IMR-90 (cell line): ENCODE results near the gene C19orf53. TPM values are rescaled to one million over a fixed set of nuclear protein-coding genes. Genes with fewer than 3 reads are reported as not detected.

ENCODE experiments used
- ATAC-seq: fragments of 200-7000 bp; cut with Tn5 transposase; 2 replicates; pipeline ENCODE4 v1.9.1; 2020; ENCODE audit warnings: low read depth, mild to moderate bottlenecking, moderate library complexity
- BruUV-seq: library from RNA; stranded (reverse); fragments of 400-500 nt; replicated peaks from 2 replicates; lab custom pipeline; 2021; lab: Mats Ljungman, UMichigan
- CTCF ChIA-PET: fragments of 300-600 bp; formaldehyde crosslinking; extraction: SDS; loops from one replicate; lab custom pipeline; 2021; ENCODE audit warnings: antibody characterized with exemption; lab: Yijun Ruan, JAX
- POLR2A ChIA-PET: fragments of 300-600 bp; sonication (Branson Sonifier 250); formaldehyde crosslinking; loops from one replicate; lab custom pipeline; 2022; ENCODE audit warnings: antibody characterized with exemption; ENCODE audit not compliant: unreplicated experiment; lab: Charles Lee
- DNase-seq: peaks from one replicate; pipeline ENCODE4 v3.0.0; 2013
- H2AFZ ChIP-seq: replicated peaks from 2 replicates; pipeline ENCODE3; 2013; ENCODE audit warnings: low read length, mild to moderate bottlenecking; ENCODE audit not compliant: poor library complexity
- H2AK5ac ChIP-seq: 2 replicates; pipeline ENCODE4 v1.6.1; 2013; ENCODE audit warnings: low read depth, low read length, inconsistent platforms
- H2AK9ac ChIP-seq: replicated peaks from 2 replicates; pipeline ENCODE3; 2013; ENCODE audit warnings: mild to moderate bottlenecking, low read depth, low read length, moderate library complexity; ENCODE audit not compliant: poor library complexity
- H2BK120ac ChIP-seq: 2 replicates; pipeline ENCODE4 v1.6.1; 2013; ENCODE audit warnings: low read depth, low read length, inconsistent platforms
- H2BK15ac ChIP-seq: 3 replicates; pipeline ENCODE4 v1.6.1; 2013; ENCODE audit warnings: low read depth, low read length, inconsistent platforms
- H2BK20ac ChIP-seq: 2 replicates; pipeline ENCODE4 v1.6.1; 2013; ENCODE audit warnings: low read depth, mild to moderate bottlenecking, inconsistent platforms, low read length, moderate library complexity
- H2BK5ac ChIP-seq: 2 replicates; pipeline ENCODE4 v1.6.1; 2013; ENCODE audit warnings: mild to moderate bottlenecking, low read depth, low read length, inconsistent platforms; ENCODE audit not compliant: poor library complexity, severe bottlenecking
- H3K14ac ChIP-seq: replicated peaks from 2 replicates; pipeline ENCODE4 v1.6.1; 2013; ENCODE audit warnings: low read depth, low read length, inconsistent platforms
- H3K18ac ChIP-seq: 2 replicates; pipeline ENCODE4 v1.6.1; 2013; ENCODE audit warnings: low read depth, low read length, control low read depth
- H3K23ac ChIP-seq: 2 replicates; pipeline ENCODE4 v1.6.1; 2013; ENCODE audit warnings: low read depth, low read length, inconsistent platforms
- H3K27ac ChIP-seq: 2 replicates; pipeline ENCODE4 v1.5.1; 2013; ENCODE audit warnings: mild to moderate bottlenecking, control low read depth, low read length; ENCODE audit not compliant: insufficient read depth
- H3K27me3 ChIP-seq: 2 replicates; pipeline ENCODE4 v1.6.1; 2013; ENCODE audit warnings: low read length; ENCODE audit not compliant: control insufficient read depth, insufficient read depth
- H3K36me3 ChIP-seq: 2 replicates; pipeline ENCODE4 v1.6.1; 2013; ENCODE audit warnings: low read length, mixed read lengths; ENCODE audit not compliant: control insufficient read depth, insufficient read depth
- H3K4ac ChIP-seq: 2 replicates; pipeline ENCODE4 v1.6.1; 2013; ENCODE audit warnings: low read depth, low read length, inconsistent platforms
- H3K4me1 ChIP-seq: 2 replicates; pipeline ENCODE4 v1.6.1; 2013; ENCODE audit warnings: low read length, mixed read lengths; ENCODE audit not compliant: control insufficient read depth, insufficient read depth
- H3K4me2 ChIP-seq: 2 replicates; pipeline ENCODE4 v1.6.1; 2013; ENCODE audit warnings: low read depth, mild to moderate bottlenecking, control low read depth, low read length, moderate library complexity
- H3K4me3 ChIP-seq: 2 replicates; pipeline ENCODE4 v1.5.1; 2013; ENCODE audit warnings: low read depth, mild to moderate bottlenecking, control low read depth, low read length, moderate library complexity; ENCODE audit not compliant: insufficient read depth
- H3K56ac ChIP-seq: 2 replicates; pipeline ENCODE4 v1.6.1; 2013; ENCODE audit warnings: low read length, inconsistent platforms; ENCODE audit not compliant: insufficient read depth; ENCODE audit errors: extremely low read depth
- H3K79me1 ChIP-seq, 2 experiments: 2 replicates each; pipeline ENCODE4 v1.6.1; 2013; ENCODE audit warnings: low read length in 2 of 2, inconsistent platforms in 1 of 2, low read depth in 1 of 2
- H3K9ac ChIP-seq: 2 replicates; pipeline ENCODE4 v1.6.1; 2013; ENCODE audit warnings: low read depth, low read length, control low read depth
- H3K9me1 ChIP-seq: 2 replicates; pipeline ENCODE4 v1.6.1; 2013; ENCODE audit warnings: low read length, inconsistent platforms; ENCODE audit not compliant: insufficient read depth
- H3K9me3 ChIP-seq: 2 replicates; pipeline ENCODE4 v1.6.1; 2013; ENCODE audit warnings: low read length; ENCODE audit not compliant: control insufficient read depth, insufficient read depth
- H4K20me1 ChIP-seq: 2 replicates; pipeline ENCODE4 v1.6.1; 2013; ENCODE audit warnings: low read length, inconsistent platforms; ENCODE audit not compliant: insufficient read depth
- H4K5ac ChIP-seq: 2 replicates; pipeline ENCODE4 v1.6.1; 2013; ENCODE audit warnings: mild to moderate bottlenecking, low read depth, low read length, control low read depth
- H4K8ac ChIP-seq, 2 experiments: 2 replicates each; pipeline ENCODE4 v1.6.1; 2013; ENCODE audit warnings: low read depth in 2 of 2, low read length in 2 of 2, control low read depth in 1 of 2, inconsistent platforms in 1 of 2
- H4K91ac ChIP-seq: 2 replicates; pipeline ENCODE4 v1.6.1; 2013; ENCODE audit warnings: low read depth, low read length, inconsistent platforms; ENCODE audit not compliant: insufficient read depth
- CHD1 ChIP-seq: IDR thresholded peaks from 2 replicates; pipeline ENCODE4 v1.6.1; 2012; ENCODE audit warnings: low read depth, low read length, improper control_type of control experiment
- FOS ChIP-seq: fragments of 150-350 bp; IDR thresholded peaks from 2 replicates; pipeline ENCODE4 v1.6.1; 2016; ENCODE audit warnings: low read depth, low read length
- MAFK ChIP-seq: IDR thresholded peaks from 2 replicates; pipeline ENCODE4 v1.6.1; 2012; ENCODE audit warnings: low read depth, low read length, improper control_type of control experiment
- MAZ ChIP-seq: IDR thresholded peaks from 2 replicates; pipeline ENCODE4 v1.6.1; 2012; ENCODE audit warnings: low read depth, mild to moderate bottlenecking, low read length, improper control_type of control experiment, moderate library complexity, borderline replicate concordance
- MXI1 ChIP-seq: IDR thresholded peaks from 2 replicates; pipeline ENCODE4 v1.6.1; 2012; ENCODE audit warnings: low read depth, mild to moderate bottlenecking, low read length, moderate library complexity, borderline replicate concordance
- POLR2A ChIP-seq: IDR thresholded peaks from 2 replicates; pipeline ENCODE4 v1.6.1; 2012; ENCODE audit warnings: mild to moderate bottlenecking, low read depth, low read length
- RCOR1 ChIP-seq: IDR thresholded peaks from 2 replicates; pipeline ENCODE4 v1.6.1; 2012; ENCODE audit warnings: mild to moderate bottlenecking, low read length, improper control_type of control experiment; ENCODE audit not compliant: insufficient replicate concordance
- RFX5 ChIP-seq: IDR thresholded peaks from 2 replicates; pipeline ENCODE4 v1.8.0; 2012; ENCODE audit warnings: low read depth, mild to moderate bottlenecking, low read length, moderate library complexity
- WGBS, 2 experiments: methylation state at CpG; one replicate each; pipeline versions ENCODE4 v1.1.5 to v1.1.7; 2013; ENCODE audit warnings: missing lambda C conversion rate in 2 of 2; ENCODE audit not compliant: insufficient read length in 1 of 2; ENCODE audit errors: extremely low coverage in 2 of 2; 5-methylcytosine and 5-hydroxymethylcytosine counted together
- dilution Hi-C: fragments of 300-500 bp; cut with HindIII; formaldehyde crosslinking; loops from one replicate; pipeline ENCODE4 v1.14.3; 2018; ENCODE audit warnings: low sequenced_read_pairs; ENCODE audit not compliant: unreplicated experiment
- in situ Hi-C: fragments of 300-500 bp; cut with MboI; formaldehyde crosslinking; loops from 3 replicates; pipeline ENCODE4 v1.14.3; 2019; ENCODE audit warnings: low sequenced_read_pairs, inconsistent platforms, mixed read lengths
- intact Hi-C: fragments of 100-400 bp; cut with micrococcal nuclease; formaldehyde crosslinking; loops from 2 replicates; pipeline ENCODE4 v1.10.0; 2022
- polyA plus RNA-seq, 3 experiments: library from polyadenylated mRNA; depleted of rRNA; stranded (reverse); fragments of >200 nt; gene quantifications; 2 replicates each; pipeline ENCODE4 v1.2.3, GENCODE V29; 2012; ENCODE audit warnings: low replicate concordance in 1 of 3
- total RNA-seq: library from RNA; depleted of rRNA; stranded (reverse); fragments of >200 nt; gene quantifications from 2 replicates; pipeline ENCODE4 v1.2.3, GENCODE V29; 2012
- TF ChIP-seq, protein P1 (sequence below): conservative IDR thresholded peaks from 2 replicates; pipeline ENCODE4 v1.5.1; 2012; ENCODE audit warnings: mild to moderate bottlenecking, low read depth, low read length, improper control_type of control experiment
- TF ChIP-seq, protein P2 (sequence below): fragments of 150-350 bp; IDR thresholded peaks from 2 replicates; pipeline ENCODE4 v1.6.1; 2016; ENCODE audit warnings: low read depth, mild to moderate bottlenecking, low read length, moderate library complexity, borderline replicate concordance

The C19orf53 gene
- total and polyA plus RNA-seq, 2 of the 4 experiments (the other 2 are of a cell fraction), result 61.3 to 290 TPM

DNA sequence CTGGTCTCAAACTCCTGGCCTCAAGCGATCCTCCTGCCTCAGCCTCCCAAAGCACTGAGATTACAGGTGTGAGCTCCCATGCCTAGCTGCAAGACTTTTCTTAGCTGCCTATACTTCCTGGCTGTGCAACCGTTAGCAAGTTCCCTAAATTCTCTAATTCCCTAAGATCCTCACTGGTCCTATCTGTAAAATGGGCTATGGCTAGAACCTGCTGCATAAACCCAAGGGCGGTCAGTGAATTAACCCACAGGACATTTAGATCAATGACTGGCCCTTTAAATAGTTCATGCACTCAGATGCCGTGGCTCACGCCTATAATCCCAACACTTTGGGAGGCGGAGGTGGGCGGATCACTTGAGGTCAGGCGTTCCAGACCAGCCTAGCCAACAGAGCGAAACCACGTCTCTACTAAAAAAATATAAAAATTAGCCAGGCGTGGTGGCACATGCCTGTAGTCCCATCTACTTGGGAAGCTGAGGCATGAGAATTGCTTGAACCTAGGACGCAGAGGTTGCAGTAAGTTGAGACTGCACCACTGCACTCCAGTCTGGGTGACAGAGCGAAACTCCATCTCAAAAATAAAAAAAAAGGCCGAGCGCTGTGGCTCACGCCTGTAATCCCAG, 4.1 kb upstream of the C19orf53 start:
- H2AFZ ChIP-seq, result no peak overlapping the region
- H3K9ac ChIP-seq, result no peak overlapping the region
- no peak overlapping the region for H2BK5ac ChIP-seq
- no peak overlapping the region for H3K56ac ChIP-seq
- WGBS, 2 experiments, result 92% methylated on average over 9 of the region's 16 CpGs; no CpG with 5 or more reads in 1 of the 2 experiments
- no TSS peak for BruUV-seq
- intact Hi-C loops (no loop called here), dilution Hi-C loops (no loop called here), in situ Hi-C loops (loop anchor here (25.0 kb wide), 1 partner anchor 317 kb away; the partner anchor contains the start of genes C19orf67 and SAMD1)
- H2AK9ac ChIP-seq, result no peak overlapping the region
- H3K4ac ChIP-seq, result no peak overlapping the region
- no peak overlapping the region for H3K4me2 ChIP-seq
- no peak overlapping the region for H3K27ac ChIP-seq
- DNase-seq (no peak), ATAC-seq (no peak)
- ChIA-PET POLR2A (no interaction called here), CTCF (no interaction called here)
- H3K14ac ChIP-seq, result no peak overlapping the region
- no peak overlapping the region for H4K91ac ChIP-seq
- peaks cover 29% of the 10 kb centered on the region for H3K36me3 ChIP-seq
- H3K9me1 ChIP-seq, result no peaks in the 10 kb centered on the region; the same call in 1 of the 2 replicates
- no peak overlapping the region for H2AK5ac ChIP-seq
- no peak overlapping the region for H2BK20ac ChIP-seq
- H3K27me3 ChIP-seq, result no peaks in the 10 kb centered on the region
- H2BK120ac ChIP-seq, result no peak overlapping the region
- no peak overlapping the region for H2BK15ac ChIP-seq
- H3K79me1 ChIP-seq, result peaks cover 15 to 38% of the 10 kb centered on the region in 2 experiments
- TF ChIP-seq MXI1 (no peak), MAZ (no peak), RCOR1 (no peak), FOS (no peak), POLR2A (no peak), RFX5 (no peak), MAFK (no peak), CHD1 (no peak)
- TF ChIP-seq, protein P1, sequence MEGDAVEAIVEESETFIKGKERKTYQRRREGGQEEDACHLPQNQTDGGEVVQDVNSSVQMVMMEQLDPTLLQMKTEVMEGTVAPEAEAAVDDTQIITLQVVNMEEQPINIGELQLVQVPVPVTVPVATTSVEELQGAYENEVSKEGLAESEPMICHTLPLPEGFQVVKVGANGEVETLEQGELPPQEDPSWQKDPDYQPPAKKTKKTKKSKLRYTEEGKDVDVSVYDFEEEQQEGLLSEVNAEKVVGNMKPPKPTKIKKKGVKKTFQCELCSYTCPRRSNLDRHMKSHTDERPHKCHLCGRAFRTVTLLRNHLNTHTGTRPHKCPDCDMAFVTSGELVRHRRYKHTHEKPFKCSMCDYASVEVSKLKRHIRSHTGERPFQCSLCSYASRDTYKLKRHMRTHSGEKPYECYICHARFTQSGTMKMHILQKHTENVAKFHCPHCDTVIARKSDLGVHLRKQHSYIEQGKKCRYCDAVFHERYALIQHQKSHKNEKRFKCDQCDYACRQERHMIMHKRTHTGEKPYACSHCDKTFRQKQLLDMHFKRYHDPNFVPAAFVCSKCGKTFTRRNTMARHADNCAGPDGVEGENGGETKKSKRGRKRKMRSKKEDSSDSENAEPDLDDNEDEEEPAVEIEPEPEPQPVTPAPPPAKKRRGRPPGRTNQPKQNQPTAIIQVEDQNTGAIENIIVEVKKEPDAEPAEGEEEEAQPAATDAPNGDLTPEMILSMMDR, result no peak
- TF ChIP-seq, protein P2, sequence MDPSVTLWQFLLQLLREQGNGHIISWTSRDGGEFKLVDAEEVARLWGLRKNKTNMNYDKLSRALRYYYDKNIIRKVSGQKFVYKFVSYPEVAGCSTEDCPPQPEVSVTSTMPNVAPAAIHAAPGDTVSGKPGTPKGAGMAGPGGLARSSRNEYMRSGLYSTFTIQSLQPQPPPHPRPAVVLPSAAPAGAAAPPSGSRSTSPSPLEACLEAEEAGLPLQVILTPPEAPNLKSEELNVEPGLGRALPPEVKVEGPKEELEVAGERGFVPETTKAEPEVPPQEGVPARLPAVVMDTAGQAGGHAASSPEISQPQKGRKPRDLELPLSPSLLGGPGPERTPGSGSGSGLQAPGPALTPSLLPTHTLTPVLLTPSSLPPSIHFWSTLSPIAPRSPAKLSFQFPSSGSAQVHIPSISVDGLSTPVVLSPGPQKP, result no peak
- no peaks in the 10 kb centered on the region for H3K9me3 ChIP-seq
- peaks cover 8% of the 10 kb centered on the region; the same call in 1 of the 2 replicates for H4K20me1 ChIP-seq
- no peak overlapping the region for H4K5ac ChIP-seq
- H3K23ac ChIP-seq, result no peak overlapping the region
- no peak overlapping the region for H3K18ac ChIP-seq
- H3K4me1 ChIP-seq, result peaks cover 6% of the 10 kb centered on the region
- H3K4me3 ChIP-seq, result no peak overlapping the region
- no peak overlapping the region for H4K8ac ChIP-seq
